Stimulated activated CD8-positive, alpha-beta memory T cell treated with anti-CD3 and anti-CD28 coated beads, Interleukin-7, amount 100 ng/mL, for 1 hour (primary cell): ENCODE results near the gene CFAP99.

Experiments
- DNase-seq, 2 donors: peaks; one replicate each; pipeline ENCODE4 v3.0.0-alpha.2; 2020; ENCODE audit warnings: low read depth in 2 of 2

Gene CFAP99

GRCh38 chr4:2468456-2469191, 49.9 kb downstream of the CFAP99 start, which contains the start of gene RNF4:
Gene RNF4 (plus strand): TSS chr4:2469106. CDS start chr4:2490494, 21,388 bp downstream.
- peak; percentile 87 to 89 for DNase-seq

GRCh38 chr4:2469192-2469984, 50.6 kb downstream of the CFAP99 start:
- DNase-seq = peak; percentile 55 to 56

- no peak for DNase-seq
Observed at GRCh38 chr4:2470791-2471190, 52.0 kb downstream of the CFAP99 start.

GRCh38 chr4:2472187-2472586, 53.4 kb downstream of the CFAP99 start:
- no peak for DNase-seq

- DNase-seq = no peak
Observed at GRCh38 chr4:2478229-2478628, 59.5 kb downstream of the CFAP99 start.

- no peak for DNase-seq
Observed at GRCh38 chr4:2480649-2481048, 61.9 kb downstream of the CFAP99 start.

- no peak for DNase-seq
Observed at GRCh38 chr4:2482192-2482591, 63.4 kb downstream of the CFAP99 start.

- DNase-seq = no peak
Observed at GRCh38 chr4:2482693-2483092, 63.9 kb downstream of the CFAP99 start.

- DNase-seq = no peak
Observed at GRCh38 chr4:2483237-2483636, 64.5 kb downstream of the CFAP99 start.

- no peak for DNase-seq
Observed at GRCh38 chr4:2484185-2484584, 65.4 kb downstream of the CFAP99 start.

- DNase-seq = peak; percentile 32 to 35
Observed at GRCh38 chr4:2484993-2485392, 66.2 kb downstream of the CFAP99 start.

- DNase-seq = no peak
Observed at GRCh38 chr4:2485956-2486355, 67.2 kb downstream of the CFAP99 start.

GRCh38 chr4:2486981-2487380, 68.2 kb downstream of the CFAP99 start:
- DNase-seq = no peak

GRCh38 chr4:2487632-2488031, 68.9 kb downstream of the CFAP99 start:
- no peak for DNase-seq

- no peak for DNase-seq
Observed at GRCh38 chr4:2489081-2489805, 70.5 kb downstream of the CFAP99 start.

- DNase-seq = no peak
Observed at GRCh38 chr4:2489841-2490552, 71.2 kb downstream of the CFAP99 start.

- DNase-seq = no peak
Observed at GRCh38 chr4:2492970-2493369, 74.2 kb downstream of the CFAP99 start.

GRCh38 chr4:2494992-2495391, 76.2 kb downstream of the CFAP99 start:
- DNase-seq = no peak

GRCh38 chr4:2497324-2497723, 78.6 kb downstream of the CFAP99 start:
- no peak for DNase-seq

- no peak for DNase-seq
Observed at GRCh38 chr4:2497931-2498330, 79.2 kb downstream of the CFAP99 start.

GRCh38 chr4:2500547-2500946, 81.8 kb downstream of the CFAP99 start:
- DNase-seq = no peak
